DOHH2 (cell line): ENCODE measurements around the gene BSDC1.

Source experiments
- H3F3A ChIP-seq: fragments of 200-600 bp; sonication (generic), shearing (Covaris generic); 2 replicates; pipeline ENCODE4 v1.6.0; 2016; ENCODE audit warnings: antibody characterized with exemption, mild to moderate bottlenecking; ENCODE audit not compliant: control insufficient read depth, insufficient read depth
- H3K27ac ChIP-seq: fragments of 200-600 bp; sonication (generic); 2 replicates; pipeline ENCODE4 v1.5.1; 2014; ENCODE audit warnings: low read depth, mild to moderate bottlenecking, low read length, moderate library complexity
- H3K27me3 ChIP-seq: fragments of 200-600 bp; sonication (generic); 2 replicates; pipeline ENCODE4 v1.6.1; 2014; ENCODE audit warnings: mild to moderate bottlenecking, low read length, mixed read lengths; ENCODE audit not compliant: control insufficient read depth
- H3K36me3 ChIP-seq: fragments of 200-600 bp; sonication (generic); 2 replicates; pipeline ENCODE4 v1.6.1; 2014; ENCODE audit warnings: mild to moderate bottlenecking, low read length, moderate library complexity, mixed read lengths; ENCODE audit not compliant: control insufficient read depth
- H3K4me1 ChIP-seq: fragments of 200-600 bp; sonication (generic); 2 replicates; pipeline ENCODE4 v1.6.1; 2014; ENCODE audit warnings: mild to moderate bottlenecking, low read length, mixed read lengths; ENCODE audit not compliant: control insufficient read depth
- H3K4me2 ChIP-seq: fragments of 200-600 bp; sonication (generic); 2 replicates; pipeline ENCODE4 v1.6.0; 2014; ENCODE audit warnings: mild to moderate bottlenecking, low read length, moderate library complexity
- H3K4me3 ChIP-seq: fragments of 200-600 bp; sonication (generic); 2 replicates; pipeline ENCODE4 v1.5.1; 2014; ENCODE audit warnings: mild to moderate bottlenecking, low read length, mixed read lengths
- H3K79me2 ChIP-seq: fragments of 200-600 bp; sonication (generic); 2 replicates; pipeline ENCODE4 v1.6.1; 2014; ENCODE audit warnings: mild to moderate bottlenecking, low read length, mixed read lengths; ENCODE audit not compliant: control insufficient read depth
- H3K9me2 ChIP-seq: fragments of 200-600 bp; sonication (generic); replicated peaks from 2 replicates; pipeline ENCODE4 v1.6.1; 2014; ENCODE audit warnings: mild to moderate bottlenecking, low read length, mixed read lengths; ENCODE audit not compliant: control insufficient read depth
- H3K9me3 ChIP-seq: fragments of 200-600 bp; sonication (generic); 2 replicates; pipeline ENCODE4 v1.6.1; 2014; ENCODE audit warnings: antibody characterized with exemption, low read length, mixed read lengths; ENCODE audit not compliant: control insufficient read depth, insufficient read depth
- H4K20me1 ChIP-seq: fragments of 200-600 bp; sonication (generic); 2 replicates; pipeline ENCODE4 v1.6.0; 2014; ENCODE audit warnings: low read depth, mild to moderate bottlenecking, antibody characterized with exemption, low read length, moderate library complexity; ENCODE audit not compliant: control insufficient read depth, insufficient read depth
- CTCF ChIP-seq: fragments of 200-600 bp; sonication (generic); IDR thresholded peaks from one replicate; pipeline ENCODE4 v1.5.1; 2014; ENCODE audit warnings: antibody characterized with exemption, mild to moderate bottlenecking, low read depth, low read length; ENCODE audit not compliant: poor library complexity, severe bottlenecking
- EZH2phosphoT487 ChIP-seq: fragments of 200-600 bp; sonication (generic); IDR thresholded peaks from 2 replicates; pipeline ENCODE4 v1.6.1; 2017; ENCODE audit warnings: borderline replicate concordance, mild to moderate bottlenecking, antibody characterized with exemption, low read length, moderate library complexity, mixed read lengths

BSDC1 gene

DNA sequence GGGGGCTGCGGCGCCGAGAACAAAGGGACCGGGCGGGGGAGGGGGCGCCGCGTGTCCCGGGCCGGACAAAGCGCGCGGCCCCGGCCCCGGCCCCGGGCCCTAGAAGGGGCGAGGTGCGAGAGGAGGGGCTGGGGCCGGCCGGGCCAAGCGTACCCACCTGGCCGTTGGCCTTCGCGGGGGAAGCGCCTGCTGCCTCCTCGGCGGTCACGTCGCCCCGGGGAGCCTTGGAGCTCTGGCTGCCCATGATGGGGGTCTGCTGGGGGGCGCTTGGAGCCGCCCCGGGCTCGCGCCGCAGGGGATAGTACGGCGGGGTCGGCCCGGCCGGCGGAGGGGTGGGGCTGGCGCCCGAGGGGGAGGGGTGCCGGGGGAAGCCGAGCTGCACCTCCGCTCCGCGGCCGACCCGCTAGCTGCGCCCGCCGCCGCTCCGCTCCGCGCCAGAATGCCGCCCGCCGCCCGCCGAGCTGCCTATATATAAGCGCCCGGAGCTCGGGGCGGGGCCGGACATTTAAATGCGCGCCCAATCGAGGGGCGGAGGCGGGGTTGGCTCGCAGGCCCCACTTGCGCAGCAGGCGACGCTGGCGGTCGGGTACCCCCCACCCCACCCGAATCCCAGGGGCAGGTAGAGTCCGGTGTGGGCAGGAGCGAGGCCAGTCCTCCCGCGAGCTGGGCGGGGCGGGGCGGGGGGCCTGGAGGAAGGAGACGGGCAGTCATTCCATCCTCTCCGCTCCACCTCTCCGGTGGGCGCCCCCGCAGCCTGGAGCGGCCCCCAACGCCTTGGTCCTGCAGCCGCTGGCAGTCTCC lies 58.3 kb downstream of the BSDC1 start, which contains the start of gene MARCKSL1:
TSS of gene MARCKSL1 (minus strand) at position 444 of the 801 bp plus-strand sequence. CDS start at position 244, 200 bp downstream.
- H4K20me1 ChIP-seq, result peaks cover 15% of the 10 kb centered on the region
- H3K27me3 ChIP-seq, result no peaks in the 10 kb centered on the region
- peak within 1 kb of the TSS; percentile 82 for H3K4me3 ChIP-seq
- peak within 1 kb of the TSS; percentile 66 for H3K27ac ChIP-seq
- TF ChIP-seq EZH2phosphoT487, result no peak
- no peak for TF ChIP-seq CTCF
- no peaks in the 10 kb centered on the region for H3K9me3 ChIP-seq
- H3K4me1 ChIP-seq, result peaks cover 64% of the 10 kb centered on the region
- peaks cover 41% of the 10 kb centered on the region for H3K36me3 ChIP-seq
- no peaks in the 10 kb centered on the region for H3K9me2 ChIP-seq
- peak within 1 kb of the TSS; percentile 85 for H3K4me2 ChIP-seq
- peaks cover 42% of the 10 kb centered on the region for H3F3A ChIP-seq
- H3K79me2 ChIP-seq, result peaks cover 37% of the 10 kb centered on the region

GRCh38 chr1:32335535-32335789 lies 58.8 kb downstream of the BSDC1 start:
- H4K20me1 ChIP-seq, result peaks cover 15% of the 10 kb centered on the region

DNA sequence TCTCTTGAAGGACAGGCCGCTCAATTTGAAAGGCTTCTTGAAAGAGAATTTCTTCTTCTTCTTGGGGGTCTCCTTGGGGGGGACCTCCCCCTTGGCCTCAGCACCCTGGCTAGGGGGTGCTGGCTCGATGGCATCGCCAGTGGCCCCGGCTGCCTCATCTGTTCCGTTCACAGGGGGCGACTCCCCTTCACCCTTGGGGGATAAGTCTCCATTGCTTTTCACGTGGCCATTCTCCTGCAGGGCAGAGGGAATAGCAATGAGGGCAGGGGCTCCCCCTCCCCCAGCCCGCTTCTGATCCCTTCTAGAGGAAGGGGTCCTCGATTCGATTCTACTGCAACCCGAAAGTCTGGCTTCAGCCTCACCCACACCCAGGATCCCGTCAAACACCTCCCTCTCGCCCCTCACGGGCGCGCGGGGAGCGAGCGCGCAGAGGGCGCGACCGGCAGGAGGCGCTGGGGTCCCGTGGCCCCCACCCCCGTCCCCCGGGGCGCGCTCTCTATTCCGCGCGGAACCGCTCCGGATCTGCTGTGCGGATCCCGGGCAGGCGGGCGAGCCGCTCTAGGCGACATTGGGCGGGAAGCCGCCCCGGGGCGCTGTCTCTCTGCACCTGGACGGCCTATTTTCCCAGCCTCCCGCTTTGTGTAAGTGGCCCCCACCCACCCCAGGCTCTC lies 59.2 kb downstream of the BSDC1 start:
- H3K4me2 ChIP-seq, result peak overlapping the region; percentile 85
- TF ChIP-seq CTCF (peak; percentile 97), EZH2phosphoT487 (no peak)

More at GRCh38 chr1:32335535-32335789, 58.8 kb downstream of the BSDC1 start:
- Histone ChIP-seq H3K79me2 (peaks cover 37% of the 10 kb centered on the region), H3K27ac (peak overlapping the region; percentile 66), H3K27me3 (no peaks in the 10 kb centered on the region), H3K4me3 (peak overlapping the region; percentile 82), H3K9me2 (no peaks in the 10 kb centered on the region), H3K9me3 (no peaks in the 10 kb centered on the region), H3K36me3 (peaks cover 46% of the 10 kb centered on the region), H3K4me1 (peaks cover 64% of the 10 kb centered on the region), H3F3A (peaks cover 42% of the 10 kb centered on the region), H3K4me2 (peak overlapping the region; percentile 85)
- TF ChIP-seq EZH2phosphoT487 (no peak), CTCF (no peak)

More for the DNA sequence above, 59.2 kb downstream of the BSDC1 start:
- peak overlapping the region; percentile 82 for H3K4me3 ChIP-seq
- H3K36me3 ChIP-seq, result peaks cover 51% of the 10 kb centered on the region
- no peaks in the 10 kb centered on the region for H3K9me2 ChIP-seq
- peaks cover 42% of the 10 kb centered on the region for H3F3A ChIP-seq
- no peaks in the 10 kb centered on the region for H3K9me3 ChIP-seq
- peaks cover 37% of the 10 kb centered on the region for H3K79me2 ChIP-seq
- peaks cover 15% of the 10 kb centered on the region for H4K20me1 ChIP-seq
- no peaks in the 10 kb centered on the region for H3K27me3 ChIP-seq
- H3K27ac ChIP-seq, result peak overlapping the region; percentile 66
- peaks cover 63% of the 10 kb centered on the region for H3K4me1 ChIP-seq
